WTC11 (cell line): Measurements from ENCODE around the gene NCAPD2.
"Not testable (repeated sequence)": the region's sequence is repeated elsewhere in the genome, so short reads cannot be mapped to it uniquely, and the experiment has no call there.

Experiments used
- CTCF ChIP-seq: fragments of 200-600 bp; IDR thresholded peaks from 2 replicates; pipeline ENCODE4 v1.8.0; 2022; ENCODE audit warnings: antibody characterized with exemption
- E2F4 ChIP-seq: sonication (generic); formaldehyde crosslinking; IDR thresholded peaks from 2 replicates; pipeline ENCODE4 v1.8.1; 2022; ENCODE audit warnings: low read depth, mild to moderate bottlenecking, moderate library complexity, missing genetic modification reagents, borderline replicate concordance
- NFE2L1 ChIP-seq: sonication (generic); formaldehyde crosslinking; IDR thresholded peaks from 2 replicates; pipeline ENCODE4 v1.8.1; 2023; ENCODE audit warnings: missing genetic modification reagents
- NR2C2 ChIP-seq: sonication (generic); formaldehyde crosslinking; IDR thresholded peaks from 2 replicates; pipeline ENCODE4 v1.8.0; 2022; ENCODE audit warnings: mild to moderate bottlenecking, missing genetic modification reagents
- ZNF396 ChIP-seq: fragments of 250-450 bp; sonication (Bioruptor Pico); IDR thresholded peaks from 2 replicates; pipeline ENCODE4 v1.8.0; 2021; ENCODE audit warnings: mild to moderate bottlenecking, moderate library complexity, borderline replicate concordance
- ZNF512 ChIP-seq: sonication (generic); formaldehyde crosslinking; IDR thresholded peaks from 2 replicates; pipeline ENCODE4 v1.8.1; 2022; ENCODE audit warnings: missing genetic modification reagents, borderline replicate concordance
- TF ChIP-seq, protein P1 (sequence below): sonication (generic); formaldehyde crosslinking; IDR thresholded peaks from 2 replicates; pipeline ENCODE4 v1.8.0; 2022; ENCODE audit warnings: mild to moderate bottlenecking, missing genetic modification reagents

DNA sequence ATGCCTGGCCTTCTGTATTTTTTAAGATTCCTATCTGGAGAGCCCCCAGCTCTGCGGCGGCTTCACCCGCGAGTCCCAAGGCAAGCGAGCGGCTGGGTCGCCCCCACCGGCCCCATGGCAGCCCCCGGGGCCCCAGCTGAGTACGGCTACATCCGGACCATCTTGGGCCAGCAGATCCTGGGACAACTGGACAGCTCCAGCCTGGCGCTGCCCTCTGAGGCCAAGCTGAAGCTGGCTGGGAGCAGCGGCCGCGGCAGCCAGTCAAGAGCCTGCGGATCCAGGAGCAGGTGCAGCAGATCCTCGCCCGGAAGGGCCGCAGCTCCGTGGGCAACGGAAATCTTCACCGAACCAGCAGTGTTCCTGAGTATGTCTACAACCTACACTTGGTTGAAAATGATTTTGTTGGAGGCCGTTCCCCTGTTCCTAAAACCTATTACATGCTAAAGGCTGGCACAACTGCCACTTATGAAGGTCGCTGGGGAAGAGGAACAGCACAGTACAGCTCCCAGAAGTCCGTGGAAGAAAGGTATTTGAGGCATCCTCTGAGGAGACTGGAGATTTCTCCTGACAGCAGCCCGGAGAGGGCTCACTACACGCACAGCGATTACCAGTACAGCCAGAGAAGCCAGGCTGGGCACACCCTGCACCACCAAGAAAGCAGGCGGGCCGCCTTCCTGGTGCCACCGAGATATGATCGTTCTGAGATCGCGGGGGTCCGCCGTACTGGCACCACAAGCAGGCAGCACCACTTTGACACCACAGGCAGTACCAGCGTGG lies 16.1 kb upstream of the NCAPD2 start:
- TF ChIP-seq E2F4 (CRISPR knock-in tag); CTCF; ZNF512 (CRISPR knock-in tag); NR2C2; ZNF396 (CRISPR knock-in tag); NFE2L1 (CRISPR knock-in tag): not testable (repeated sequence)
- TF ChIP-seq, protein P1, sequence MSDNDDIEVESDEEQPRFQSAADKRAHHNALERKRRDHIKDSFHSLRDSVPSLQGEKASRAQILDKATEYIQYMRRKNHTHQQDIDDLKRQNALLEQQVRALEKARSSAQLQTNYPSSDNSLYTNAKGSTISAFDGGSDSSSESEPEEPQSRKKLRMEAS, result not testable (repeated sequence)
